ENCODE data around the gene PEG3.
A peak's percentile ranks its signal among the peaks of the same experiment; 100 is the strongest.

Gene PEG3

GRCh38 chr19:56838909-56839651, 1.4 kb downstream of the PEG3 start:
- FAIRE-seq = peak; percentile 98

GRCh38 chr19:56838024-56838908, 2.3 kb downstream of the PEG3 start:
- peak; percentile 51 for FAIRE-seq

- FAIRE-seq = peak; percentile 76
Measured at GRCh38 chr19:56837492-56838023, 3.0 kb downstream of the PEG3 start.

GRCh38 chr19:56837004-56837403, 3.5 kb downstream of the PEG3 start:
- FAIRE-seq = no peak

- no peak for FAIRE-seq
Measured at GRCh38 chr19:56836059-56836458, 4.5 kb downstream of the PEG3 start.

GRCh38 chr19:56835401-56835800, 5.1 kb downstream of the PEG3 start:
- no peak for FAIRE-seq

GRCh38 chr19:56834564-56835375, 5.8 kb downstream of the PEG3 start:
- FAIRE-seq = no peak

GRCh38 chr19:56832352-56832928, 8.1 kb downstream of the PEG3 start:
- no peak for FAIRE-seq

GRCh38 chr19:56831255-56831654, 9.3 kb downstream of the PEG3 start:
- FAIRE-seq = no peak

- no peak for FAIRE-seq
Measured at GRCh38 chr19:56829596-56829995, 10.9 kb downstream of the PEG3 start.

GRCh38 chr19:56827708-56828107, 12.8 kb downstream of the PEG3 start:
- FAIRE-seq = no peak

GRCh38 chr19:56823956-56824355, 16.6 kb downstream of the PEG3 start:
- no peak for FAIRE-seq

GRCh38 chr19:56823417-56823816, 17.1 kb downstream of the PEG3 start:
- FAIRE-seq = no peak

- FAIRE-seq = no peak
Measured at GRCh38 chr19:56822755-56823154, 17.8 kb downstream of the PEG3 start.

- no peak for FAIRE-seq
Measured at GRCh38 chr19:56821675-56822074, 18.9 kb downstream of the PEG3 start.

- no peak for FAIRE-seq
Measured at GRCh38 chr19:56821209-56821608, 19.3 kb downstream of the PEG3 start.

GRCh38 chr19:56819166-56819565, 21.4 kb downstream of the PEG3 start:
- FAIRE-seq = no peak

- no peak for FAIRE-seq
Measured at GRCh38 chr19:56814656-56815055, 25.9 kb downstream of the PEG3 start.

GRCh38 chr19:56813531-56813930, 27.0 kb downstream of the PEG3 start:
- FAIRE-seq = no peak

- FAIRE-seq = no peak
Measured at GRCh38 chr19:56811480-56811879, 29.0 kb downstream of the PEG3 start.

- no peak for FAIRE-seq
Measured at GRCh38 chr19:56810260-56810659, 30.3 kb downstream of the PEG3 start.

- no peak for FAIRE-seq
Measured at GRCh38 chr19:56808717-56809392, 31.7 kb downstream of the PEG3 start.

Measured in G401.6 (cell line).